HG02970 (cell line): Measurements from ENCODE around the gene SCYGR8.

Experiments
- ATAC-seq: cut with Tn5 transposase; IDR thresholded peaks from one replicate; pipeline ENCODE4 v1.9.1; 2021; ENCODE audit warnings: mild to moderate bottlenecking, moderate library complexity, moderate number of reproducible peaks; ENCODE audit not compliant: unreplicated experiment, low FRiP score

SCYGR8 gene

GRCh38 chr2:227759411-227760118, 13.9 kb downstream of the SCYGR8 start:
- ATAC-seq: no peak

DNA sequence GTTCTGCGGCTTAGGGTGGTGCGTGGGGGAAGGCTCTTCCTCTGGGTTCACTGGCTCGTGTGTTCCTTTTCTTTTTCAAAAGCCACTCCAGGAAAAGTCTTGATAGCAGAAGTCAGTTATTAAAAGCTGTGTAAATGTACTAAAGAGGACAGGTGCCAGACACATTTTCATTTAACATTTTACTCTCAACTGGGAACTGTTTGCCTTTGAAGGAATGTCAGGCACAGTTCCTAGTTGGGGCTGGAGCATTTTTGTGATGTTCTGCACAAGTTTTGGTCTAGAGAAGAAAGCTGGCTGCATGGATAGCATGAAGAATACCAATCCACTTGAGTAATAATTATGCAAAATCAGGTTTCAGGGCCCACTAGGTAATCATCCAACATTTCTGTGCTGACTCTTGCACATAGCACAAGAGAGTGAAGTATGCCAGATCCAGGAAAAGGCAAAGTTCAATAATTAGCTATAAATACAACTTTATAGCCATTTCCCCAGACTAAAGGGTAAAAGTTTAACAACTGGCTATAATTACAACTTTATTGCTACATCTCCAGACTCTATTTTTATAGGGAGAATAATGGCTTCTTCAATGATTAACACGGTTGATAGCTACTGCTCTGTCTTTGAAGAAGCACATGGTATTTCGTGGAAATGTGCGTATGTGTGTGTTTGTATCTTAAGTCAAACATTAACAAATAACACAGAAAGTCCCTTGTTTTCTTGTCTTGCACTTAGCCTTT, 16.2 kb downstream of the SCYGR8 start:
- no peak for ATAC-seq

DNA sequence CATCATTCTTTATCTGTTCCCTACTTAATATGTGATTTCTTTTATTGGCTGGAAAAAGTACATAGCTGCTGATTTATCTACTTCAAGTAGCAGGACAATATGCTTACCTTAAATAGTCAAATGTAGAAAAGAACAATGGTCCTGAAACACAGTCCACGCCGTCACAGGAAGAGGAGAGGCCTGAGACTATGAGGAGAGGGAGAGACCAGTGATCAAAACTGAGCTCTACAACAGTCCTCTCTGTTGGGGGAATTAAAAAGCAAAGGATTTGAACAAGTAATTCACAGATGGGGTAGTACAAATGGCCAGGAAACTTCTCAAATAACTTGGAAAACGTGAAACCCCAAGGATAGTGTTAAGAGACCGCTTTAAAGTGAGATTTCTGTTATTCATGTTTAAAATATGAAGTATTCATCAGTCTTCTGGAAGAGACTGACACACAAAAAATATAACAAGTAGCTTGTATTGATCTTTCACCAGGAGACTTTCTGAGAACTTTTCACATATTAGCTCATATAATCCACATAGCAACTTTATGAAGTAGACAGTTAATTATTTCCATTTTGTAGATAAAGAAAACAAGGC, 20.2 kb downstream of the SCYGR8 start:
- no peak for ATAC-seq

DNA sequence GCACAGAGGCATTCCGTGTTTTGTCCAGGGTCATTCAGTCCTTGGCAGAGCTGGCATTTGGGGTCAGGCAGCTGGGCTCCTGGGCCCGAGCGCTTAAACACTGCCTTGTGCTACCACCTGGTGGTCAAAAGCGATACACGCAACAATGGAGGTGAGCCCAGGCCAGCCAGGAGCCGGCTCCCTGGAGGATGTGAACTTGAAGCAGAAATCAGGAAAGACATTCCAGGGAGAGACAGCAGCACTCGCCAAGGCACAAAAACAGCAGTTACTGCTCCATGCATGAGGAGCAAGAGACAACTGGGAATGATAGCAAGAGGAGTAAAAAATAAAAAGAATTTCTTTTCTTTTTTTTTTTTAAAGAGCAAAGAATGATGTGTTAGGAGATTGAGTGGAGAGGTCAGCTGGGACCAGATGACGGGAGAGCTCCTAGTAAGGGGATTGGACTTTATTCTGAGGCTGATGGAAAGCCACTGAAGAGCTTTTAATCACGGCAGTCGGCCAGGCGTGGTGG, 20.7 kb downstream of the SCYGR8 start:
- peak; percentile 88 for ATAC-seq

- no peak for ATAC-seq
Observed at GRCh38 chr2:227767830-227768229, 22.1 kb downstream of the SCYGR8 start.

DNA sequence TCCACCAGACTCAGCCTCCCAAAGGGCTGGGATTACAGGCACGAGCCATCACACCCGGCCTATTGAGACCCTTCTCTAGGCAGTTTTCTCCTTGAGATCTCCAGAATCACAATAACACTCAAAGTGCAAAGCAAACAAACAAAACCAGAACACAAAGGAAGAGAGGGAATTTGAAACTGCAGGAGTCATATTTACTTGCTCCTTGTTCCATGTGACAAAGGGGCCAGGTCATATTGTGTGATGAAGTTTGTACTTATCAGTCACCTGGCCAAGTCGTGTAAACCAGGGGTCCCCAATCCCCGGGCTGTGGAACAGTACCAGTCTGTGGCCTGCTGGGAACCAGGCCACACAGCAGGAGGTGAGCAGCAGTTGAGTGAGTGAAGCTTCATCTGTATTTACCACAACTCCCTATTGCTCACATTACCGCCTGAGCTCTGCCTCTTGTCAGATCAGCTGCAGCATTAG, 26.5 kb downstream of the SCYGR8 start:
- no peak for ATAC-seq

- ATAC-seq: no peak
Observed at GRCh38 chr2:227772932-227773331, 27.2 kb downstream of the SCYGR8 start.

DNA sequence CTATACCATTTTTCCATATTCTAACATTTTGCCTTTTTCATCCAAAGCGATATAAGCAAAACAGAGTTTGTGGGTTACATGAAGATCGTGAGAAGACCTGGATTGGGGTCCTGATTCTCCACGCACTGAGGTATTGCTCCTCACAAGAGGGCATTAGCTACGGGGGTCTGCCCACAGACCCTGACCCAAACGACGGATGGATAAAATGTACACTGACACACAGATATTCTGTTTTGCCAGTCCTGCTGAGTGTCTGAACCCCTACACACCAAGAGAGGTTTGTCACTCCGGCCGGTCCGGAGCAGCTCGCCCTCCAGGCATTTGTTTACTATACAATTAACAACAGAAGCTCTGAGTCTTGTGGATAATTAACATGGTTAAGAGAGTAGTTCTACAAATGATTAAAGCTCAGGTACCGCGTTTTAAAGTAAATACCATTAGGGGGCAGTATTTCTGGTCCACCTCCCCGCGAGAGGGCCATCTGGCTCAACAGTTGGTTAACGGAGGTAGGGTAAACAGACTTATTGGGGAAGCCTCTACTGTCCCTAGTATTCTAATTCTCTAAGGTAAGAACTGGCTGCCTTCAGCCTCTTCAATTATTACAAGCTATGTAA, 28.4 kb downstream of the SCYGR8 start:
- no peak for ATAC-seq

DNA sequence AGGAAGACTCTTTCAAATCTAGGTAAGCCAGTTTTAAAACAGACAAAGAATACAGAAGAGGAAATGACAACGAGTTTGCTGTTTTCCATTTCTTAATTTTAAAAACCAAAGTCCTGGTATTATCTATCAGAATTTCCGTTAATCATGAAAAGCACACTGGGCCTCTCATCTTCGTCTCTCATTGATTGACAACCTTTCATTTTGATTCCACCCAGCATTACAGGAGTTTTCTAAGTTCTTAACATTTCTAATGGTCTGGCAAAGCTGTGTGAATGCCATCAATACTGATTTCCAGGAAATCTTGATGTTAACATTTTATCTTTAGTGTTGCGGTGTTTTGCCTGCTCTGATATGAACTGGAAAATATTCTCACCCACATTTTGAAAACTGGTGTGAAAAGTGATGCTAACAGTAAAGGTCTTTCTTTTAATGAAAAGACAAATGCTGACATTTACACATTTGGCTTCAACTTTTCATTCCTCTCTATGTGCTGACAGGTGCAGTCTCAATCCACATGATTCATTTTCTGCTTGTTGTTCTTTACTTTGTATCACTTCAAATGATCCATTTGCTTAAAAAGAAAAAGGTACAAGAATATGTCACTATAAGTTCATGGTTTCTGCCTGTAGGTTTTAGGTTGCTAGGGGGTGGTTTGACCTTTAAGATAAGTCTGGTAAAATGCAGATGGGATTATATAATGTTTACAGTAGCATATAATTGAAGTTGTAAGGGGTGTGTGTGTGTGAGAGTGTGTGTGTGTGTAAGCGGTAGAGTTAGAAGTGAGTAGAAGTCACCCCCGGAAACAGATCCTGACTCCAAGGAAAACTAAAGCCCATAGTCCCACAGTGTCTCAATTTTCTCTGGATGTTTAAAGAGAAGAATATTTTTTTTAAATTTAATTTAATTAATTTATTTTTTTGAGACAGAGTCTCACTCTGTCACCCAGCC, 29.5 kb downstream of the SCYGR8 start:
- no peak for ATAC-seq

GRCh38 chr2:227780981-227781615, 35.4 kb downstream of the SCYGR8 start:
- ATAC-seq: no peak

DNA sequence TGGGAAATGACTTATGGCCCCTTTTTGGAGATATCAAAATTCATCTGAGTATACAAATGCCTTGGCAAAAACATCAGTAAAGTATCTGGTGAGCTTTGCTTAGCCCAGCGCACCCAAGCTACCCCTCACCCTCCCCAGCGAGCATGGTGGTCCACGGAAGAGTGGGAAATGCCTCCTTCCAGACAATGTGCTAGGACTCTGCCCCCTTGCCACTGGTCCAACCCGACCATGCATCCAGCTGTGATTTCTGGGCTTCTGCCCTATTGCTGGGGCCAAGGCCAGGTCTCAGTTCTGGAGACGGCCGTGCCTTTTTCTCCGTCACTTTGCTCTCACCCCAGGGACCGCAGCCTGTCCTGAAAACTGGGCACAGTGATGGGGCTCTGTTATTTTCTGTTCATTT, 36.1 kb downstream of the SCYGR8 start:
- ATAC-seq: no peak

GRCh38 chr2:227782804-227783203, 37.1 kb downstream of the SCYGR8 start:
- no peak for ATAC-seq

GRCh38 chr2:227783404-227784138, 37.9 kb downstream of the SCYGR8 start:
- ATAC-seq: peak; percentile 95

GRCh38 chr2:227785293-227785692, 39.6 kb downstream of the SCYGR8 start:
- ATAC-seq: no peak

- no peak for ATAC-seq
Observed at GRCh38 chr2:227788561-227789018, 42.9 kb downstream of the SCYGR8 start.

- no peak for ATAC-seq
Observed at GRCh38 chr2:227789803-227790202, 44.1 kb downstream of the SCYGR8 start.

DNA sequence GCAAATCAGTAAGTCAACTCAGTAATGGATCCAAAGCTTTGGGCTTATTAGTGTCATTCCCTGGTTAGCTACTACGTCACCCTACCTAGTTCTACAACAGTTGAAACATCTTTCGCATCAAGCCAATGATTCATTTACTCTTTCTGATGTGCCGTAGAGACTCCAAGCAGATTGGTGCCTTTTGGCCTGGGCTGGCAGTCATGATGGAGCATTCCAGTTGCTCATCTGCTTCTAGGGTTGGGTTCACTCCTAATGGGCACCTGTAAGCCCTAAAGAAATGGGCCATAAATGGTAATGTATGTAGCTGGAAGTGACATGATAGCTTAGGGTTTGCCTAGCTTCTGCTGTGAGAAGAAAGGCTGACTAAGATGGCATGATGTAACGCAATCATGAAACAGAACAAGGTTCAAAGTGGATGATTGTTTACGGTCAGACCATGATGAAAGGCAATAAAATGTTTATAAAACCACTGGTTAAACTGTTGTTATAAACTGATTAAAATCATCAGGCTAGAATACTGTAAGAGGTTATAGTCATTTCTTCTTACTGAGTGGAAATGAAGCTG, 47.5 kb downstream of the SCYGR8 start:
- ATAC-seq: no peak
